ENCODE results near the gene SREBF1. TPM values are rescaled to one million over a fixed set of nuclear protein-coding genes. Genes with fewer than 3 reads are reported as not detected.

Gene SREBF1
- total RNA-seq, 1 experiment from 2014 or later, result 298 TPM

DNA sequence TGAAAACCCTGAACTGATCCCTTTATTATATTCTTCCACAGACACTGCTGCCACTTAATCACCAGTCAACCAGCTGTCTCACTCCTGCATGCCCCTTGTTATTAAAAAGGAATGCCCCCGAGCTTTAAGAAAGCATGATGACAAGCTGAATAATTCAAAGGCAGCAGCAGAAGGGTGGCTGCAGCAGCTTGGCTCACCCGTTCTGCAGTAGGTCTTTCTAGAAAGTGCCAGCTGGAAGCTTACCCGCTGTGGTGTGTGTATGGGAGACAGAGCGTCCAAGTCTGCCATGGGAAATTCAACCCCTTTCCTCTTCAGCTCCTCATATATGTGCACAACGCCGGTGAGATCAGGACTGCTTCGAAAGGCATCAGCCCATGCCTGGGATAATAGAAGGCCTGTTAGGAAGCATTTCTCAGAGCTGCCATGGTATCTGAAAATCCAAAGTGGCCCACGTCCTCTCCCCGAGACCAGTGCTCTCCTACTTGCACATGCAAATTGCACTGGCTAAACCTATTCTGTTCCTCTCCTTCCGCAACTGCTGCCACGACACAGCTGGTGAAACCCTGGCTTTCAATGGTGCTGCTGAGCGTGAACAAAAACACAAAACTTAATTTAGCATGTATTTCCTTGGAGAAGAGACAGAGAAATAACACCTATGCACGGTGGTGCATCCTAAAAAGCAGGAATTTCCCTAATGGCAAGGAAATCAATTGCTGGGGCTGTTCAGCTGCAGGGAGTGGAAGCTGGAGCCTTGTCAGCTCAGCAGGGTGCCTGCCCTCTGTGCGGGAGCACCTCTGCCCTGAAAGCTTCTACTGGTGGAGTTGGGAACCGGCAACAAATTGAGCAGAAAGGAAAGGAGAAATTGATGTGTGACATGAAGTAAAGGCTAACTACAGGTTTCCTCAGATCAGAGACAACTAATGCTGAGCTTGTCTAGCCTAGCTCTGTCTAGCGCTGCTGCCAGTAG, 47.9 kb upstream of the SREBF1 start:
- RAD21 ChIA-PET (ENCODE audit: low non-redundant PET in 1 of 2, low total read pairs in 2 of 2, uncharacterized antibody in 2 of 2, unreplicated experiment in 2 of 2), result no interaction called here
- CTCF ChIA-PET, result no interaction called here
- DNase-seq (ENCODE audit: low read depth, low spot score) (no peak), ATAC-seq (no peak)
- Histone ChIP-seq H3K4me3 (replicated peaks in 1 of 2; ENCODE audit: low read depth in 1 of 2, low read length in 2 of 2) (no peak overlapping the region), H3K27me3 (ENCODE audit: insufficient read depth, low read length) (no peaks in the 10 kb centered on the region), H3K9me3 (ENCODE audit: control insufficient read depth in 1 of 2, insufficient read depth in 1 of 2, low read depth in 1 of 2, low read length in 2 of 2) (no peaks in the 10 kb centered on the region), H4K20me1 (ENCODE audit: insufficient read depth) (no peaks in the 10 kb centered on the region), H3K9me2 (ENCODE audit: insufficient read depth) (no peaks in the 10 kb centered on the region), H3K9ac (ENCODE audit: low read length) (no peak overlapping the region), H3K36me3 (ENCODE audit: control insufficient read depth in 1 of 2, insufficient read depth in 2 of 2, low read length in 2 of 2) (no peaks in the 10 kb centered on the region), H2AFZ (ENCODE audit: low read depth, low read length, poor library complexity, severe bottlenecking) (no peak overlapping the region), H3K27ac (ENCODE audit: low read depth, low read length) (no peak overlapping the region), H3K4me1 (ENCODE audit: control insufficient read depth in 1 of 2, insufficient read depth in 2 of 2, low read length in 2 of 2) (peaks cover 0 to 5% of the 10 kb centered on the region in 2 experiments; a peak in 1 of 4 replicates), H3K4me2 (ENCODE audit: low read length) (no peak overlapping the region), H3K79me2 (ENCODE audit: insufficient read depth, low read length) (no peaks in the 10 kb centered on the region)
- POLR2A ChIA-PET, result no interaction called here
- intact Hi-C loops (cut with micrococcal nuclease), result no loop called here
- TF ChIP-seq EZH2phosphoT487 (IDR thresholded peaks at IDR 0.05; ENCODE audit: borderline replicate concordance) (no peak), JUND (IDR thresholded peaks at IDR 0.05) (no peak), CEBPB (IDR thresholded peaks at IDR 0.05; ENCODE audit: low read depth) (no peak), SIN3A (IDR thresholded peaks at IDR 0.05; ENCODE audit: low read depth) (no peak), ZNF274 (IDR thresholded peaks at IDR 0.05; ENCODE audit: low read depth, low read length) (no peak), POLR2A (IDR thresholded peaks at IDR 0.05; ENCODE audit: borderline replicate concordance, extremely low read depth, insufficient read depth, insufficient read length) (no peak), FOSL1 (IDR thresholded peaks at IDR 0.05; ENCODE audit: low read depth) (no peak), SRF (IDR thresholded peaks at IDR 0.05; ENCODE audit: low read depth) (no peak), RAD21 (IDR thresholded peaks at IDR 0.05; ENCODE audit: low read depth) (no peak), ZFX (IDR thresholded peaks at IDR 0.05) (no peak), TCF7L2 (IDR thresholded peaks at IDR 0.05; ENCODE audit: borderline replicate concordance, extremely low read depth, insufficient read depth, insufficient read length) (no peak), CBX3 (IDR thresholded peaks at IDR 0.05; ENCODE audit: low read depth) (no peak), POLR2AphosphoS5 (IDR thresholded peaks at IDR 0.05; ENCODE audit: low read depth, low read length) (no peak), ELF1 (IDR thresholded peaks at IDR 0.05; ENCODE audit: borderline replicate concordance, low read depth) (no peak), YY1 (IDR thresholded peaks at IDR 0.05; ENCODE audit: extremely low read depth, insufficient replicate concordance, low read depth, low read length) (no peak)
- TF ChIP-seq, protein P1, sequence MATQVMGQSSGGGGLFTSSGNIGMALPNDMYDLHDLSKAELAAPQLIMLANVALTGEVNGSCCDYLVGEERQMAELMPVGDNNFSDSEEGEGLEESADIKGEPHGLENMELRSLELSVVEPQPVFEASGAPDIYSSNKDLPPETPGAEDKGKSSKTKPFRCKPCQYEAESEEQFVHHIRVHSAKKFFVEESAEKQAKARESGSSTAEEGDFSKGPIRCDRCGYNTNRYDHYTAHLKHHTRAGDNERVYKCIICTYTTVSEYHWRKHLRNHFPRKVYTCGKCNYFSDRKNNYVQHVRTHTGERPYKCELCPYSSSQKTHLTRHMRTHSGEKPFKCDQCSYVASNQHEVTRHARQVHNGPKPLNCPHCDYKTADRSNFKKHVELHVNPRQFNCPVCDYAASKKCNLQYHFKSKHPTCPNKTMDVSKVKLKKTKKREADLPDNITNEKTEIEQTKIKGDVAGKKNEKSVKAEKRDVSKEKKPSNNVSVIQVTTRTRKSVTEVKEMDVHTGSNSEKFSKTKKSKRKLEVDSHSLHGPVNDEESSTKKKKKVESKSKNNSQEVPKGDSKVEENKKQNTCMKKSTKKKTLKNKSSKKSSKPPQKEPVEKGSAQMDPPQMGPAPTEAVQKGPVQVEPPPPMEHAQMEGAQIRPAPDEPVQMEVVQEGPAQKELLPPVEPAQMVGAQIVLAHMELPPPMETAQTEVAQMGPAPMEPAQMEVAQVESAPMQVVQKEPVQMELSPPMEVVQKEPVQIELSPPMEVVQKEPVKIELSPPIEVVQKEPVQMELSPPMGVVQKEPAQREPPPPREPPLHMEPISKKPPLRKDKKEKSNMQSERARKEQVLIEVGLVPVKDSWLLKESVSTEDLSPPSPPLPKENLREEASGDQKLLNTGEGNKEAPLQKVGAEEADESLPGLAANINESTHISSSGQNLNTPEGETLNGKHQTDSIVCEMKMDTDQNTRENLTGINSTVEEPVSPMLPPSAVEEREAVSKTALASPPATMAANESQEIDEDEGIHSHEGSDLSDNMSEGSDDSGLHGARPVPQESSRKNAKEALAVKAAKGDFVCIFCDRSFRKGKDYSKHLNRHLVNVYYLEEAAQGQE (IDR thresholded peaks at IDR 0.05; ENCODE audit: low read depth), result no peak
- TF ChIP-seq, protein P2, sequence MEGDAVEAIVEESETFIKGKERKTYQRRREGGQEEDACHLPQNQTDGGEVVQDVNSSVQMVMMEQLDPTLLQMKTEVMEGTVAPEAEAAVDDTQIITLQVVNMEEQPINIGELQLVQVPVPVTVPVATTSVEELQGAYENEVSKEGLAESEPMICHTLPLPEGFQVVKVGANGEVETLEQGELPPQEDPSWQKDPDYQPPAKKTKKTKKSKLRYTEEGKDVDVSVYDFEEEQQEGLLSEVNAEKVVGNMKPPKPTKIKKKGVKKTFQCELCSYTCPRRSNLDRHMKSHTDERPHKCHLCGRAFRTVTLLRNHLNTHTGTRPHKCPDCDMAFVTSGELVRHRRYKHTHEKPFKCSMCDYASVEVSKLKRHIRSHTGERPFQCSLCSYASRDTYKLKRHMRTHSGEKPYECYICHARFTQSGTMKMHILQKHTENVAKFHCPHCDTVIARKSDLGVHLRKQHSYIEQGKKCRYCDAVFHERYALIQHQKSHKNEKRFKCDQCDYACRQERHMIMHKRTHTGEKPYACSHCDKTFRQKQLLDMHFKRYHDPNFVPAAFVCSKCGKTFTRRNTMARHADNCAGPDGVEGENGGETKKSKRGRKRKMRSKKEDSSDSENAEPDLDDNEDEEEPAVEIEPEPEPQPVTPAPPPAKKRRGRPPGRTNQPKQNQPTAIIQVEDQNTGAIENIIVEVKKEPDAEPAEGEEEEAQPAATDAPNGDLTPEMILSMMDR (IDR thresholded peaks at IDR 0.05 in 2 of 3, conservative IDR thresholded peaks at IDR 0.05 in 1 of 3; ENCODE audit: borderline replicate concordance in 1 of 3, insufficient read depth in 1 of 3, low read depth in 2 of 3, low read length in 2 of 3), result no peak
- TF ChIP-seq, protein P3, sequence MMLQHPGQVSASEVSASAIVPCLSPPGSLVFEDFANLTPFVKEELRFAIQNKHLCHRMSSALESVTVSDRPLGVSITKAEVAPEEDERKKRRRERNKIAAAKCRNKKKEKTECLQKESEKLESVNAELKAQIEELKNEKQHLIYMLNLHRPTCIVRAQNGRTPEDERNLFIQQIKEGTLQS (IDR thresholded peaks at IDR 0.05), result no peak
- no TSS peak for BruUV-seq (replicated peaks)

All from HCT116 (cell line).